WTC11 (cell line): ENCODE measurements around the gene NQO1.

Experiments used
- ESRRA ChIP-seq: sonication (generic); formaldehyde crosslinking; IDR thresholded peaks from 2 replicates; pipeline ENCODE4 v1.8.1; 2022; ENCODE audit warnings: mild to moderate bottlenecking, missing genetic modification reagents, borderline replicate concordance
- FOXJ3 ChIP-seq: sonication (generic); formaldehyde crosslinking; IDR thresholded peaks from 2 replicates; pipeline ENCODE4 v1.9.0; 2021; ENCODE audit warnings: missing genetic modification reagents, mild to moderate bottlenecking, borderline replicate concordance
- JUN ChIP-seq: sonication (generic); formaldehyde crosslinking; IDR thresholded peaks from 2 replicates; pipeline ENCODE4 v1.8.0; 2023; ENCODE audit warnings: mild to moderate bottlenecking, missing genetic modification reagents
- NFYB ChIP-seq: sonication (generic); formaldehyde crosslinking; conservative IDR thresholded peaks from 2 replicates; pipeline ENCODE4 v1.8.0; 2022; ENCODE audit warnings: low read depth, missing genetic modification reagents
- PRRX2 ChIP-seq: fragments of 250-450 bp; sonication (Bioruptor Pico); IDR thresholded peaks from 2 replicates; pipeline ENCODE4 v1.8.0; 2021; ENCODE audit warnings: mild to moderate bottlenecking
- ZNF121 ChIP-seq: sonication (generic); formaldehyde crosslinking; IDR thresholded peaks from 2 replicates; pipeline ENCODE4 v1.8.0; 2023; ENCODE audit warnings: missing genetic modification reagents
- TF ChIP-seq, protein P1 (sequence below): sonication (generic); formaldehyde crosslinking; IDR thresholded peaks from 2 replicates; pipeline ENCODE4 v1.8.1; 2022; ENCODE audit warnings: low read depth, mild to moderate bottlenecking, moderate library complexity, missing genetic modification reagents, borderline replicate concordance
- TF ChIP-seq, protein P2 (sequence below): fragments of 200-600 bp; IDR thresholded peaks from 2 replicates; pipeline ENCODE4 v1.8.0; 2022; ENCODE audit warnings: antibody characterized with exemption

DNA sequence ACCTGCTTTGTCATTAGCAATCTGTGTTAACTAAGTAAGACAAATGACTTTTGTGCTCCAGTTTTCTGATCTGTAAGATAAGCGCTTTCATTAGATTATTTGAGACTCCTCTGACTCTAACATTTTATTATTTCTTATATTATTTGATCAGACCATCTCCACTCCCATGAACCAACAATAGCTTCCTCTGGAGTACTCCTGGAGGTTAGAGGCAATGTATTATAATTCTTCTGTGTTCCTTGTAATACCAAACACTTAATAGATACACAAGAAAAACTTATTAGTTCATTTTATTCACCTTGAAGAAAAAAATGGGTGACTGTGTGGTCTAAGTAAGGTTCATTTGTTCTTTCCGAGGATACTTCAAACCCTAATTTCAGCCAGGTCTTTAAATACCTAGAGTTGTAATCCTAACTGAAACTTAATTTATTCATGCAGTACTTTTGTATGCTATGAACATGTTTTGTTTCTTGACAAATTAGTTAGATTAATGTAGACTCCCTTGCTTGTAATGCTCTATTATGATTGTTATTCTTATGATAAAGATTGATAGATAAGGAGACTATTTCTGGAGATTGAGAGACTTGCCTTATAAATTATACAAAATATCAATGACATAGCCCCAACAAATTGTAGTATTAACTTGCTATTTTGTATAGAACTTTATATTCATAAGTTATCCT lies 53.9 kb downstream of the NQO1 start:
- TF ChIP-seq, protein P1, sequence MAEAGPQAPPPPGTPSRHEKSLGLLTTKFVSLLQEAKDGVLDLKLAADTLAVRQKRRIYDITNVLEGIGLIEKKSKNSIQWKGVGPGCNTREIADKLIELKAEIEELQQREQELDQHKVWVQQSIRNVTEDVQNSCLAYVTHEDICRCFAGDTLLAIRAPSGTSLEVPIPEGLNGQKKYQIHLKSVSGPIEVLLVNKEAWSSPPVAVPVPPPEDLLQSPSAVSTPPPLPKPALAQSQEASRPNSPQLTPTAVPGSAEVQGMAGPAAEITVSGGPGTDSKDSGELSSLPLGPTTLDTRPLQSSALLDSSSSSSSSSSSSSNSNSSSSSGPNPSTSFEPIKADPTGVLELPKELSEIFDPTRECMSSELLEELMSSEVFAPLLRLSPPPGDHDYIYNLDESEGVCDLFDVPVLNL (CRISPR knock-in tag): no peak
- no peak for TF ChIP-seq ESRRA (CRISPR knock-in tag)
- no peak for TF ChIP-seq FOXJ3 (CRISPR knock-in tag)
- TF ChIP-seq, protein P2, sequence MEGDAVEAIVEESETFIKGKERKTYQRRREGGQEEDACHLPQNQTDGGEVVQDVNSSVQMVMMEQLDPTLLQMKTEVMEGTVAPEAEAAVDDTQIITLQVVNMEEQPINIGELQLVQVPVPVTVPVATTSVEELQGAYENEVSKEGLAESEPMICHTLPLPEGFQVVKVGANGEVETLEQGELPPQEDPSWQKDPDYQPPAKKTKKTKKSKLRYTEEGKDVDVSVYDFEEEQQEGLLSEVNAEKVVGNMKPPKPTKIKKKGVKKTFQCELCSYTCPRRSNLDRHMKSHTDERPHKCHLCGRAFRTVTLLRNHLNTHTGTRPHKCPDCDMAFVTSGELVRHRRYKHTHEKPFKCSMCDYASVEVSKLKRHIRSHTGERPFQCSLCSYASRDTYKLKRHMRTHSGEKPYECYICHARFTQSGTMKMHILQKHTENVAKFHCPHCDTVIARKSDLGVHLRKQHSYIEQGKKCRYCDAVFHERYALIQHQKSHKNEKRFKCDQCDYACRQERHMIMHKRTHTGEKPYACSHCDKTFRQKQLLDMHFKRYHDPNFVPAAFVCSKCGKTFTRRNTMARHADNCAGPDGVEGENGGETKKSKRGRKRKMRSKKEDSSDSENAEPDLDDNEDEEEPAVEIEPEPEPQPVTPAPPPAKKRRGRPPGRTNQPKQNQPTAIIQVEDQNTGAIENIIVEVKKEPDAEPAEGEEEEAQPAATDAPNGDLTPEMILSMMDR: no peak
- no peak for TF ChIP-seq ZNF121 (CRISPR knock-in tag)
- no peak for TF ChIP-seq NFYB (CRISPR knock-in tag)
- TF ChIP-seq JUN: no peak
- no peak for TF ChIP-seq PRRX2 (CRISPR knock-in tag)
